ENCODE data around the gene ABCA13.

The ABCA13 gene

GRCh38 chr7:48628793-48629349, 457.6 kb downstream of the ABCA13 start:
- no peak for TF ChIP-seq NFRKB (IDR thresholded peaks at IDR 0.05)
- CTCF ChIA-PET: no interaction called here
- POLR2A ChIA-PET: no interaction called here
- no peak for DNase-seq (ENCODE audit: extremely low spot score)

DNA sequence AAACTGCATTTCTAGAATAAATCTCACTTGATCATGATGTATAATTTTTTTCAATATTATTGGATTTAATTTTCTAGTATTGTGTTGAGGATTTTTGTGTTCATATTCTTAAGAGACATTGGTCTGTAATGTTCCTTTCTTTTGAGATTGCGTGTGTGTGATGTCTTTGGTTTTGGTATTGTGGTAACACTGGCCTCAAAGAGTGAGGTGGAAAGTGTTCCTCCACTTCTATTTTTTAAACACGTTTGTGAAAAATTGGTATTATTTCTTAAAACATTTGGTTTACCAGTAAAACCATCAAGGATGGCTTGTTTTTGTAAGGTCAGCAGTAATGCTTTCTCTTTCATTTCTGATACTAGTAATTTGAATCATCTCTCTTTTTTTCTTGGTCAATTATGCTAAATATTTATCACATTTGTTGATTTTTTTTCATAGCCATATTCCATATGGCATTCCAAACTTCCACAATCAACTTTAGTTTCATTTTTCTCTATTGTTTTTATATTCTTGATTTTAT, 462.9 kb downstream of the ABCA13 start:
- CTCF ChIA-PET: no interaction called here
- POLR2A ChIA-PET: no interaction called here
- TF ChIP-seq LEF1 (IDR thresholded peaks at IDR 0.05; ENCODE audit: borderline replicate concordance): no peak
- DNase-seq (ENCODE audit: extremely low spot score): no peak

- ChIA-PET POLR2A (no interaction called here), CTCF (no interaction called here)
- DNase-seq (ENCODE audit: extremely low spot score): no peak
- TF ChIP-seq HDGF (IDR thresholded peaks at IDR 0.05; ENCODE audit: borderline replicate concordance): no peak
- TF ChIP-seq SUZ12 (IDR thresholded peaks at IDR 0.05): no peak
- no peak for TF ChIP-seq L3MBTL2 (conservative IDR thresholded peaks at IDR 0.05)
- TF ChIP-seq FOXA1 (IDR thresholded peaks at IDR 0.05): no peak
- no peak for TF ChIP-seq TARDBP (IDR thresholded peaks at IDR 0.05)
- TF ChIP-seq SP1 (IDR thresholded peaks at IDR 0.05): no peak
- TF ChIP-seq PKNOX1 (IDR thresholded peaks at IDR 0.05): no peak
- no peak for TF ChIP-seq CTBP1 (IDR thresholded peaks at IDR 0.05; ENCODE audit: borderline replicate concordance)
- no peak for TF ChIP-seq NFRKB (IDR thresholded peaks at IDR 0.05)
- TF ChIP-seq LEF1 (IDR thresholded peaks at IDR 0.05; ENCODE audit: borderline replicate concordance): no peak
- TF ChIP-seq ZNF384 (IDR thresholded peaks at IDR 0.05): no peak
Measured at GRCh38 chr7:48635796-48636195, 464.5 kb downstream of the ABCA13 start.

GRCh38 chr7:48636391-48637015, 465.2 kb downstream of the ABCA13 start:
- ChIA-PET POLR2A (no interaction called here), CTCF (no interaction called here)
- DNase-seq (ENCODE audit: extremely low spot score): no peak
- TF ChIP-seq FOXM1 (IDR thresholded peaks at IDR 0.05; ENCODE audit: borderline replicate concordance) (no peak), ZNF384 (IDR thresholded peaks at IDR 0.05) (no peak), BHLHE40 (IDR thresholded peaks at IDR 0.05; ENCODE audit: borderline replicate concordance) (no peak), PKNOX1 (IDR thresholded peaks at IDR 0.05) (no peak), FOXK2 (IDR thresholded peaks at IDR 0.05) (no peak), FOXA1 (IDR thresholded peaks at IDR 0.05) (no peak), HDGF (IDR thresholded peaks at IDR 0.05; ENCODE audit: borderline replicate concordance) (no peak), NFRKB (IDR thresholded peaks at IDR 0.05) (no peak), LEF1 (IDR thresholded peaks at IDR 0.05; ENCODE audit: borderline replicate concordance) (no peak), ELF4 (IDR thresholded peaks at IDR 0.05) (no peak), SUZ12 (IDR thresholded peaks at IDR 0.05) (no peak), SP1 (IDR thresholded peaks at IDR 0.05) (no peak), CTBP1 (IDR thresholded peaks at IDR 0.05; ENCODE audit: borderline replicate concordance) (no peak), ARNT (IDR thresholded peaks at IDR 0.05) (no peak), TARDBP (IDR thresholded peaks at IDR 0.05) (no peak), L3MBTL2 (conservative IDR thresholded peaks at IDR 0.05) (no peak)

DNA sequence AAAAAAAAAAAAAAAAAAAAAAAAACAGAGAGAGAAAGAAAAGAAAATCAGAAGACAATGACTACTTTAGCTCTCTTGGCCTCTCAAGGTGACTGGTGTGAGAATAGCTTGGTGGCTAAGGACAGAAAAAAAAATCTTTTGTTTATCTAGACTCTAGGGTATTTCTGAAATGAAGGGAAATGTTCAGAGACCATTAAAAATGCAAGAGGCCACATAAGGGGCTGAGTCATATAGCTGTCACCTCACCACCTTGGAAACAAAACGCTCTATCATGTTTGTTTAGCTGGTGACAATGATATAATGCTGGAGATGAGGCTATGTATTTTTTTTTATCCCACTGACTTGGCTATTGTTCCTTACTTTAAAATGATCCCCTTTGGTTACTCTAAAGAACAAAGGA, 466.1 kb downstream of the ABCA13 start:
- CTCF ChIA-PET: no interaction called here
- POLR2A ChIA-PET: no interaction called here
- TF ChIP-seq NFRKB (IDR thresholded peaks at IDR 0.05): no peak
- no peak for TF ChIP-seq FOXA1 (IDR thresholded peaks at IDR 0.05)
- TF ChIP-seq LEF1 (IDR thresholded peaks at IDR 0.05; ENCODE audit: borderline replicate concordance): no peak
- TF ChIP-seq PKNOX1 (IDR thresholded peaks at IDR 0.05): no peak
- no peak for TF ChIP-seq ARNT (IDR thresholded peaks at IDR 0.05)
- TF ChIP-seq ELF4 (IDR thresholded peaks at IDR 0.05): no peak
- no peak for TF ChIP-seq CTBP1 (IDR thresholded peaks at IDR 0.05; ENCODE audit: borderline replicate concordance)
- DNase-seq (ENCODE audit: extremely low spot score): no peak

GRCh38 chr7:48638041-48638440, 466.8 kb downstream of the ABCA13 start:
- TF ChIP-seq SUZ12 (IDR thresholded peaks at IDR 0.05) (no peak), CTBP1 (IDR thresholded peaks at IDR 0.05; ENCODE audit: borderline replicate concordance) (no peak), FOXK2 (IDR thresholded peaks at IDR 0.05) (no peak), FOXA1 (IDR thresholded peaks at IDR 0.05) (no peak), SP1 (IDR thresholded peaks at IDR 0.05) (no peak), HDGF (IDR thresholded peaks at IDR 0.05; ENCODE audit: borderline replicate concordance) (no peak), FOXM1 (IDR thresholded peaks at IDR 0.05; ENCODE audit: borderline replicate concordance) (no peak), BHLHE40 (IDR thresholded peaks at IDR 0.05; ENCODE audit: borderline replicate concordance) (no peak), TARDBP (IDR thresholded peaks at IDR 0.05) (no peak), ARNT (IDR thresholded peaks at IDR 0.05) (no peak), LEF1 (IDR thresholded peaks at IDR 0.05; ENCODE audit: borderline replicate concordance) (no peak), L3MBTL2 (conservative IDR thresholded peaks at IDR 0.05) (no peak), NFRKB (IDR thresholded peaks at IDR 0.05) (no peak), ELF4 (IDR thresholded peaks at IDR 0.05) (no peak), PKNOX1 (IDR thresholded peaks at IDR 0.05) (no peak), ZNF384 (IDR thresholded peaks at IDR 0.05) (no peak)
- ChIA-PET POLR2A (no interaction called here), CTCF (no interaction called here)
- no peak for DNase-seq (ENCODE audit: extremely low spot score)
